Adrenal gland (tissue), 5 donors: Measurements from ENCODE around the gene TUBGCP6.

Experiments used
- CTCF ChIP-seq, 6 experiments: fragments of 450-650 bp in 4 of 6; fragments of 200-600 bp in 2 of 6; sonication (generic) in 1 of 6; IDR thresholded peaks; 1 replicate in 5 of 6; 2 replicates in 1 of 6; pipeline versions ENCODE4 v1.5.1 to v1.8.0; 2016 to 2021; ENCODE audit warnings: antibody characterized with exemption in 6 of 6, mild to moderate bottlenecking in 2 of 6, moderate library complexity in 1 of 6
- POLR2A ChIP-seq, 2 donors: fragments of 450-650 bp; IDR thresholded peaks; one replicate each; pipeline ENCODE4 v1.6.1; 2017; ENCODE audit warnings: antibody characterized with exemption in 2 of 2, mild to moderate bottlenecking in 2 of 2, moderate library complexity in 1 of 2
- donor health status: DM: no; HTN: no; CAD: no.

- TF ChIP-seq POLR2A (IDR thresholded peaks at IDR 0.05) (no peak), CTCF (IDR thresholded peaks at IDR 0.05) (no peak)
Observed at GRCh38 chr22:50227579-50228215, 17.1 kb downstream of the TUBGCP6 start.
